Measurements from ENCODE around the gene SLC7A4.
"Not testable (repeated sequence)": the region's sequence is repeated elsewhere in the genome, so short reads cannot be mapped to it uniquely, and the experiment has no call there.

The SLC7A4 gene

DNA sequence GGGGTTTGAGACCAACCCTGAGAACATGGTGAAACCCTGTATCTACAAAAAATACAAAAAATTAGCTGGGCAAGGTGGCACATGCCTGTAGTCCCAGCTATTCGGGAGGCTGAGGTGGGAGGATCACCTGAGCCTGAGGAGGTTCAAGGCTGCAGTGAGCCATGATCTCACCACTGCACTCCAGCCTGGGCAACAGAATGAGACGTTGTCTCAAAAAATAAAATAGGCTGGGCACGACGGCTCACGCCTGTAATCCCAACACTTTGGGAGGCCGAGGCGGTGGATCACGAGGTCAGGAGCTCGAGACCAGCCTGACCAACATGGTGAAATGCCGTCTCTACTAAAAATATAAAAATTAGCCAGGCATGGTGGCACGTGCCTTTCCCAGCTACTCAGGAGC lies 32.1 kb upstream of the SLC7A4 start:
- not testable (repeated sequence) for DNase-seq (ENCODE audit: low read depth in 3 of 3)

- not testable (repeated sequence) for DNase-seq (ENCODE audit: low read depth in 3 of 3)
Measured at GRCh38 chr22:21061660-21062321, 29.4 kb upstream of the SLC7A4 start.

GRCh38 chr22:21060363-21060762 lies 28.0 kb upstream of the SLC7A4 start:
- not testable (repeated sequence) for DNase-seq (ENCODE audit: low read depth in 3 of 3)

- no peak for DNase-seq (ENCODE audit: low read depth in 3 of 3)
Measured at GRCh38 chr22:21055880-21056319, 23.5 kb upstream of the SLC7A4 start.

DNA sequence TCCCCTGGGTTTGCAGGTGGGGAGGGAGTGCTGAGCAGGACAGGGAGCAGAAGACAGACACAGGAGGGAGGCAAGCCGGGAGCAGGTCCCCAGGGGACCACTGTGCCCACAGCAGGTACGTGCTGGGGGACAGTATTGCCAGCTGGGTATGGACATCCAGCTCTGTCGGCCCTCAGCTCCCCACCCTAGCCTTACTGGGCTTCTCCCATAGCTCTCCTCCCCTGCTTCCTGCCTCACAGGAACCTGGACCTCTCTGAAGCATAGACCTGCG lies 23.1 kb upstream of the SLC7A4 start:
- DNase-seq (ENCODE audit: low read depth in 3 of 3) = no peak

DNA sequence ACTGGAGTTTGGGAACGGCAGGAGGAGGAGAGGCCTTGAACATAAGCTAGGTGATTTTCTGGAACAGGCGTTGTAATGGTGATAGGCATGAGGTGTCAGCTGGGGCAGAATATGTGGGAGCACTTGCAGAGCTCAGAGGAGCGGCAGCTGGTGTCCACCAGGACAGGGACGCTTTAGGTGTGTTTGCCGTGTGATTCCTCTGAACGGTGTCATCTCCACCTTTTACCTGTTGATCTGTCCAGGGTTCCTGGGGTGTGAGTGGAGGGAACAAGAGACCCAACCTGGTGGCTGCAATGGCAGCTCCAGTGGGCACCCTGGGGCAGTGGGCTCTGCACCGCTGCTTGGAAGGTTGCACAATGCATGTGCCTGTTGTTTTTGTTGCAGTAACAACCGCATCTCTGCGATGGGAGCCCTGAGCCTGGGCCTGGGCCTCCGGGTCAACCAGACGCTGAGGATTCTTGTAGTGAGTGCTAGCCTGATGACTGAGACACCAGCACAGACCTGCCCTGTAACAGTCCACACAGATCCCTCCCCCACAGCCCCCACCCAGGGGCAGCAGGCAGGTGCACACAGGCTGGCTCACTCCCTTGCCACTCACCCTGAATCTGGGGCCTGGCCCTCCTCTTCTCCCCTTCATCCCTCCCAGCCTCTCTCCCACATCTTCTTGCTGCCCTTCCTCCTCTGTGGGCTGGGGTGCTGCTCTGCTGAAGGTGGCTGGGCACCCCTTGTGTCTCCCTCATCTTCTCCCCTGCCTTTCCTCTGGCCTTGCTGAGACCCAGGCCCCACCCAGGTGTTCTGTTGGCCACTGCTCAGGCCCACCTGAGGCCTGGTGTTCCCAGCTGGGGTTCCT lies 22.6 kb upstream of the SLC7A4 start:
- no peak for DNase-seq (ENCODE audit: low read depth in 3 of 3)

DNA sequence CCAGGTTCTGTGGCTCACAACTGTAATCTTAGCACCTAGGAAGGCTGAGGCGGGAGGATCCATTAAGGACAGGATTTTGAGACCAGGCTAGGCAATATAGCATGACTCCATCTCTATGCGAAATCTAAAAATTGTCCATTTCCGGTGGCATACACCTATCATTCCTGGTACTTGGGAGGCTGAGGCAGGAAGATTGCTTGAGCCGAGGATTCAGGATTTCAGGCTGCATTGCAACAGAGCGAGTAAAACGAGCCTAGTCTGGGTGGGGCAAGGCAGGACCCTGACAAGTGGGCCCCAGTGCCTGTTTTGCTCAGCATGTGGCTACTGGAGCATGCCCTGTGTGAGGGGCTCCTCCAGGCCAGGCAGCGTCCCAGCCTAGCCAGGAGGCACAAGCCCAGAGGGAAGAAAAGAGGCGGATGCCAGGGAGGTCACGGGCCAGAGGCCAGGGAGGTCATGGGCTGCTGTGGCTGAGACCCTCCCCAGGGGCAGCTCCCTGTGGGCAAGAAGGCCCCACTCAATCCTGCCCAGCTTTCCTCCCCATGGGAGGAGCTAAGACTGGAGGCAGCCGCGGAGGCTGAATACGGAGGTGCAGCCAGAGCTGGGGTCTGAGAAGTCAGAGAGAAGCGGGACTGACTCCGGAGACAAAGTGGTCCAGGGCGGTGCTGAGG lies 21.8 kb upstream of the SLC7A4 start:
- no peak for DNase-seq (ENCODE audit: low read depth in 3 of 3)

GRCh38 chr22:21052715-21053459 lies 20.5 kb upstream of the SLC7A4 start:
- no peak for DNase-seq (ENCODE audit: low read depth in 3 of 3)

GRCh38 chr22:21051831-21052400 lies 19.6 kb upstream of the SLC7A4 start:
- no peak for DNase-seq (ENCODE audit: low read depth in 3 of 3)

- no peak for DNase-seq (ENCODE audit: low read depth in 3 of 3)
Measured at GRCh38 chr22:21051145-21051830, 18.9 kb upstream of the SLC7A4 start.

DNA sequence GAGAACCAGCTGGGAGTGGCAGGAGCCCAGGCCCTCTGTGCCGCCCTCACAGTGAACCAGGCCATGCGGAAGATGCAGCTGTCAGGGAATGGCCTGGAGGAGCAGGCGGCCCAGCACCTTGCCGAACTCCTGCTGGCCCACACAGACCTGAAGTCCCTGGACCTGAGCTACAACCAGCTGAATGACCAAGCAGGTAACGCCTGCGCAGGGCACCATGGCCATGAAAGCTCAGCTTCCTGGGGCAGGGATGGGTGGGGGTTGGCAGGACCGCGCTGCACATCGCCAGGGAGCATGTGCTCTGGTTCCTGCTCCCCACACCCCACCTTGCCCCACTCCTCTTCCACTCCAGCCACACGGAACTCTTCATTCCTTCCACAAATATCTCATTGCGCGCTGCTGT lies 16.6 kb upstream of the SLC7A4 start:
- not testable (repeated sequence) for DNase-seq (ENCODE audit: low read depth in 3 of 3)

DNA sequence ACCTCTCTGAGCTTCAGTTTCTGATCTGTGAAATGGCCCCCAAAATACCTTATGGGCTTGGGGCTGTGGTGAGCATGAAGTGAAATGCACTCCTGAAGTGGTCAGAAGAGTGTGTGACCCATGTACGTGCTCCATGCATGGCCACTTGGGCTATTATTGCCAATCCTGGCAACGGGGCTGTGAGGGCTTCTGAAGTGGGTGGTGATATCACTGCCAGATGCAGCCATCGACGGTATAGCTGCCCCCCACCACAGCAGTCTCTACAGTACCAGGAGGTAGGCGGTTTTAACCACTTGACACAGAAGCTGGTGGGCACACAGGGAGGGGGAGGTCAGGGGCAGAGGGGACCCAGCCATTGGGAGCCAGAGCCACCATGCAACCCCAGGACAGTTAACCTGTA lies 16.1 kb upstream of the SLC7A4 start:
- DNase-seq (ENCODE audit: low read depth in 3 of 3) = not testable (repeated sequence)

DNA sequence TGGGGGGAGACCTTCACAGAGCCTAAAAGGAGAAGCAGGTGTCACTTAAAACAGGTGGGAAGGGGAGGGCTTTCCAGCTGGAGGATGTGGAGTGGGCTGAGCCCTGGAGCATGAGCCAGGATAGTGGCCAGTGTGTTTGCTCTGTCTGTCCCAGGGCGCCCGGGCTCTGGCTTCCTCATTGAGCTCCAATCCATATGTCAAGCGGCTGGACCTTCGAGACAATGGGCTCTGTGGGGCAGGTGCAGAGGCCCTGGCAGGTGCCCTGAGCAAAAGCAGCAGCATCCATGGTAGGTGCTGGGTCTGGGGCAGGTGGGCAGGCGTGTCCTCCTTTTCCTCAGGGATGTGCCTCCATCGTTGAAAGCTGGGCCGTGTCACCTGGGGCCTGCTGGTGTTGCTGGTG lies 15.4 kb upstream of the SLC7A4 start:
- no peak for DNase-seq (ENCODE audit: low read depth in 3 of 3)

DNA sequence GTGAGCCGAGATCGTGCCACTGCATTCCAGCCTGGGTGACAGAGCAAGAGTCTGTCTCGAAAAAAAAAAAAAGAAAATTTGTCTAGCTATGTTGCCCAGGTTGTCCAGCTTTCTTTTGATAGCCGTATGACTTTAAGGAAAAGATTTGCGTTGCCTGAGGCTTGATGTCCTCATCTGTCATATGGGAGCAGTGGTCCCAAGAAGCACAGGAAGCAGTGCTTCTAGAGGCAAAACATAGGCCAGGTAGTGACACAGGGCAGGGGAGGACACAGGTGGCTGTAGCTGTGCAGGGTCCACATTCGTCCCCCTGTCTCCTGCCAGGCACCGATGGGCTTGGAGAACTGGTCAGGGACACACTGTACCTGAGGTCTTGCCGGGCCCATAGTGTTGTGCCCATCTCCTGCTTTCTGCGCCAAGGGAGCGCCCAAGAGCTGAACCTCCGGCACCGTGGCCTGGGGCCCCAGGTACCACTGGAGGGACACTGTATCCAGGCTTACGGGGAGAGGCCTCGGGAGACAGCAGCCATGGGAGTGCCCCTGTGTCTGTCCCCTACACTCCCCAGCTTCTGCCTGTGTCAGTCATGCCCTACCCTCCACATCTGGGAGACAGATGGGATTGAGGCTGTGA lies 14.8 kb upstream of the SLC7A4 start:
- DNase-seq (ENCODE audit: low read depth in 3 of 3) = no peak

GRCh38 chr22:21045585-21046294 lies 13.4 kb upstream of the SLC7A4 start, which contains the start of gene LRRC74B:
Gene LRRC74B (plus strand): TSS chr22:21045946. CDS start chr22:21045987, 41 bp downstream.
- peak; percentile 43 to 72 (median 54) for DNase-seq (ENCODE audit: low read depth in 3 of 3)

GRCh38 chr22:21044931-21045584 lies 12.7 kb upstream of the SLC7A4 start:
- DNase-seq (ENCODE audit: low read depth in 3 of 3) = no peak

DNA sequence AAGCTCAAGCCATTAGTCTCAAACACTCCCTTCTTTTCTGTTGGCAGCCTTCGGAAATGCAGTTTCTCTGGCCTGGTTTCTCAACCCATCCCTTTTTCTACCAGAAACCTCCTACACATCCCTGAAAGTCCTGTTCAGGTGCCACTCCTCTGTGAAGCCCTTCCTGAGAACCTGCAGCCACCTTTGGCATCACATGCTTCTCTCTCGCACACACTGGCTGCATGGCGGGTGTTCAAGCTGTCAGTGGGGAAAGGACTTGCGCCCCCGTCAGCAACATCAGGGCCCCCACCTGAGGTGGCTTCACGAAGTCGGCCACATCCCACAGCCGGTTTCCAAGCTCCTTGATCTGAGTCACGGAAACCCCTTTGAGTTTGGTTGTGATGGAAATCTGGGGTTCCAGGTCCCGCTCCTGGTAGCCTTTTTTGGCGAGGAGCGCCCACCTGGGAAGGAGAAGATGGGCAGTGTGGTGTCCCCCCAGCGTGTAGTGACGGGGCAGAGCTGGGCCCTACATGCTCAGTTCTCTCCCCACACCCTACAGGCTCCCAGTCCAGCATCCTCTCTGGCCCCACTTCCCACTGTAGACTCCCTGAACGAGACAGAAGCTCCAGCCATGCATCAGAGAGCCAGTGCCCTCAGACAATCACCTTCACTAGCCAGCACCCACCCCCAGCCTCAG lies 11.6 kb upstream of the SLC7A4 start:
- DNase-seq (ENCODE audit: low read depth in 3 of 3) = no peak

GRCh38 chr22:21042978-21043859 lies 10.9 kb upstream of the SLC7A4 start:
- no peak for DNase-seq (ENCODE audit: low read depth in 3 of 3)

All from stimulated activated CD4-positive, alpha-beta T cell treated with anti-CD3 and anti-CD28 coated beads, TNF-alpha, amount 100 ng/mL, for 48 hours (primary cell).